ENCODE measurements around the gene APOLD1.
A peak's percentile ranks its signal among the peaks of the same experiment; 100 is the strongest.
"Not testable (repeated sequence)": the region's sequence is repeated elsewhere in the genome, so short reads cannot be mapped to it uniquely, and the experiment has no call there.

APOLD1 gene

GRCh38 chr12:12839439-12839838, 54.0 kb downstream of the APOLD1 start:
- DNase-seq (ENCODE audit: low read depth, low spot score) = not testable (repeated sequence)

- DNase-seq (ENCODE audit: low read depth, low spot score) = peak; percentile 44
Observed at GRCh38 chr12:12839873-12840579, 54.6 kb downstream of the APOLD1 start.

- no peak for DNase-seq (ENCODE audit: low read depth, low spot score)
Observed at GRCh38 chr12:12840580-12840899, 55.1 kb downstream of the APOLD1 start.

All from smooth muscle cell of the brain vasculature (primary cell).